ENCODE measurements around the gene ABR.
"Not testable (repeated sequence)": the region's sequence is repeated elsewhere in the genome, so short reads cannot be mapped to it uniquely, and the experiment has no call there.

The ABR gene

GRCh38 chr17:1150863-1151600, 28.7 kb downstream of the ABR start:
- DNase-seq = peak in 1 of 58 donors; percentile 5

- no peak for DNase-seq
Measured at GRCh38 chr17:1149869-1150268, 29.9 kb downstream of the ABR start.

GRCh38 chr17:1147664-1148063, 32.1 kb downstream of the ABR start:
- peak in 26 of 58 donors; percentile 18 to 78 (median 34) for DNase-seq

- no peak for DNase-seq
Measured at GRCh38 chr17:1146561-1147265, 33.1 kb downstream of the ABR start.

- DNase-seq = no peak
Measured at GRCh38 chr17:1145311-1145986, 34.3 kb downstream of the ABR start.

GRCh38 chr17:1144162-1144561, 35.6 kb downstream of the ABR start:
- DNase-seq = no peak

- DNase-seq = peak in 27 of 58 donors; percentile 9 to 66 (median 34)
Measured at GRCh38 chr17:1143573-1143972, 36.2 kb downstream of the ABR start.

GRCh38 chr17:1142561-1142971, 37.2 kb downstream of the ABR start:
- peak in 18 of 58 donors; percentile 8 to 40 (median 24) for DNase-seq

- DNase-seq = peak in 1 of 58 donors; percentile 45
Measured at GRCh38 chr17:1137465-1137894, 42.3 kb downstream of the ABR start.

GRCh38 chr17:1136748-1137147, 43.0 kb downstream of the ABR start:
- DNase-seq = no peak

- DNase-seq = peak in 6 of 58 donors; percentile 20 to 62 (median 24)
Measured at GRCh38 chr17:1134634-1135324, 45.0 kb downstream of the ABR start.

GRCh38 chr17:1130191-1130590, 49.6 kb downstream of the ABR start:
- DNase-seq = no peak

- not testable (repeated sequence) for DNase-seq
Measured at GRCh38 chr17:1128463-1128862, 51.3 kb downstream of the ABR start.

- DNase-seq = peak in 2 of 58 donors; percentile 17 to 23
Measured at GRCh38 chr17:1126801-1127550, 52.8 kb downstream of the ABR start.

- peak in 1 of 58 donors; percentile 30 for DNase-seq
Measured at GRCh38 chr17:1126250-1126797, 53.5 kb downstream of the ABR start.

- peak in 6 of 58 donors; percentile 35 to 68 (median 61) for DNase-seq
Measured at GRCh38 chr17:1125788-1126145, 54.0 kb downstream of the ABR start.

- peak in 20 of 58 donors; percentile 17 to 75 (median 36) for DNase-seq
Measured at GRCh38 chr17:1124896-1125787, 54.6 kb downstream of the ABR start.

- DNase-seq = peak in 9 of 58 donors; percentile 21 to 46 (median 28)
Measured at GRCh38 chr17:1123921-1124715, 55.7 kb downstream of the ABR start.

Data from anterior cingulate cortex (tissue), 58 donors.